GM18861 (cell line): ENCODE measurements around the gene CCDC82.

Source experiments
- ATAC-seq: cut with Tn5 transposase; IDR thresholded peaks from one replicate; pipeline ENCODE4 v1.9.1; 2021; ENCODE audit not compliant: unreplicated experiment

The CCDC82 gene

GRCh38 chr11:96329855-96330510, 59.7 kb downstream of the CCDC82 start:
- no peak for ATAC-seq

GRCh38 chr11:96329419-96329818, 60.3 kb downstream of the CCDC82 start:
- ATAC-seq, result no peak

DNA sequence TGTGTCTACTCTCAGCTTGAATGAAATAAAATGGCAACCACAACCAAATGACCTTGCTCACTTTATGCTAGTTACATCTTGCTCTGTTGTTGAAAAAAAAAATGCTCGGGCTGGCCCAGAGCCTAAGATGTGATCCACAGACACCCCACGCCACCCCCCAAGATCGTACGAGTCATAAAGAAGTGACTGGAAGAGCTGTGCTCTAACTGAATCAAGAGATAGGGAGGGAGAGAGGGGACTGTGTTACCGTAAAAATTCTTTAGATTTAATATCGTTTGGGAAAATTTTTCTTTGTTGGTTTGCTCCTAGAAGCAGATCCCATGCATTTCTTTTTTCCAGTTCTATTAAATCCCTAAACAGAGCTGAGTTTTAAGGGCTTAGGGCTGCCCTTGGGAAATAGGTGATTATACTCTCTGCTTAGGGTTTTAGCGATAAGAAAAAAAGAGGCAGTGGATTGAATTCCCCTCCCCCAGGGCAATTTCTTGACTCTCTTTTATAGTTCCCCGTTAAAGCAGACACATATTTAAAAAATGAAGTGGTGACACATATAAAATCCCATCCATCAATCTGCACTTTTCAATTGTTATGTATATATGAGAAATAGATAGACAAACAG, 61.2 kb downstream of the CCDC82 start:
- ATAC-seq, result no peak

GRCh38 chr11:96326959-96327358, 62.8 kb downstream of the CCDC82 start:
- no peak for ATAC-seq

GRCh38 chr11:96324912-96325311, 64.8 kb downstream of the CCDC82 start:
- ATAC-seq, result no peak

- no peak for ATAC-seq
Measured at GRCh38 chr11:96323642-96323985, 66.1 kb downstream of the CCDC82 start.

GRCh38 chr11:96322775-96323641, 66.7 kb downstream of the CCDC82 start:
- no peak for ATAC-seq

- ATAC-seq, result no peak
Measured at GRCh38 chr11:96321091-96321490, 68.6 kb downstream of the CCDC82 start.

GRCh38 chr11:96319898-96320656, 69.6 kb downstream of the CCDC82 start:
- no peak for ATAC-seq

- no peak for ATAC-seq
Measured at GRCh38 chr11:96318850-96319249, 70.9 kb downstream of the CCDC82 start.

- no peak for ATAC-seq
Measured at GRCh38 chr11:96318399-96318798, 71.3 kb downstream of the CCDC82 start.

GRCh38 chr11:96317985-96318384, 71.7 kb downstream of the CCDC82 start:
- ATAC-seq, result no peak

- ATAC-seq, result no peak
Measured at GRCh38 chr11:96317571-96317970, 72.1 kb downstream of the CCDC82 start.

DNA sequence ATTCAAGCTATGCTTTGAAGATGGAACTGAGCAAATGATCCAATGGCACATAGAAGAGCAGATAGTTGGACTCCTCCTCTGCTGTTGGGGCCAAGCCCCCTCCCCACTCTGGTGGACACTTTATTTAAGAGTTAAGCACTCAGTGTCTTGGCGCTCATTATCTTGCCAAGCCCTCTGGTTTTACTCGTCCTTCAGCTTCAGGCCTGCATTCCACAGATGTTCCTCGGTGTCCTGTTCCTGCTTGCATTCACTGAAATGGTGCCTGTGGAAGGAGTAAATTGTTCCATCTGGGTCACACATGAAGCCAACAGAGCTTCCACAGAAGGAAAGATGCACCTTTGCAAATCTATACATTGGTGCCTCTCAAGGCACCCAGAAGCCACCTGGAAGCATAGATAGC, 72.8 kb downstream of the CCDC82 start:
- no peak for ATAC-seq

- ATAC-seq, result no peak
Measured at GRCh38 chr11:96315476-96315875, 74.2 kb downstream of the CCDC82 start.

DNA sequence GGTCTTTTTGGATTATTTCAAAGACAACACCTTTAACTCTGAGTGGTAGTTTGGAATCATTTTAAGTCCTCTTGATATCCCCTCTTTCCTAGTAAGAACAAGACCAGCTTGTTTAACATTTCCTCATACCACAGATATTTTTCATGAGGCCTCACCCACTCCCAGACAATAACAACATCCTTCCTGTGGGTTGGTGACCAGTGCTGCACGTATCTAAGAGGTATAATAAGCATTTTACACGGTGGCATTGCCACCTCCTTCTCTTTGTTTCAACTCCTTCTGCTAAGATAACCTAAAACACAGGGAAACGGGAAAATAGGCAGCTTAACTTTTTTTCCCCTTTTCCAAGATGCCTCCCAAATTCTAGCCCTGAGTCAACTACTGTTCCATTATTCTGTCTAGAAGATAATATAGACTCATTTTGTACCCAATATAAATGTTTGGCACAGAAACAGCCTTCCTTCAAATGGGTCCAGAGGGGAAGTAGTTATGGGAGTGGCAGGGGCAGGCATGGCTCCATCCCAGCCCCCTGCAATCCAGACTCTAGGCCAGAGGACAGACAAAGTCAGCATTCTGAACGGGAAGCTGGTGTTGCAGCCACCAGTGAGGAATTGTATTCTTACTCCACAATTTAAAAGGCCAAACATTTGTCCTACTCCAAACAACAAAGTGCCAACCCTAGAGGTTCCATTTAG, 75.2 kb downstream of the CCDC82 start:
- ATAC-seq, result no peak

- no peak for ATAC-seq
Measured at GRCh38 chr11:96313163-96313562, 76.5 kb downstream of the CCDC82 start.

- ATAC-seq, result no peak
Measured at GRCh38 chr11:96311120-96311568, 78.6 kb downstream of the CCDC82 start.

DNA sequence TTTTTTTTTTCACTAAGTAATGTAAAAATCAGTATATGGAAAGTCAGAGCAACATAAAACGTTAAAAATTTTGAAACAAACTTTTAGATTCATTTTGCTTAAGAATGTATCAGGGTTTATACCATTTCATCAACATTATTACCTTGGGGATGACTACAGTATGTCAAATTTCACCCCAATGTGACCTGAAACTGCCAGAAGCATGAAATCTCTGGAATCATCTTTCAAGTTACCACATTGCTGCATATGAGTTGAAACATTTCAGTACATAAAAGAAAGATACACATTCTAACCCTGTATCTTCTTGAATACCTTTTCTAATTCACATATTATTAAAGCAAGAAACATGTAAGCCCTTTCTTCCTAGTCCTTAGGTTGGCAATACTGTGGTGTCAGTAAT, 79.5 kb downstream of the CCDC82 start:
- no peak for ATAC-seq

- ATAC-seq, result no peak
Measured at GRCh38 chr11:96309643-96310017, 80.1 kb downstream of the CCDC82 start.
